ENCODE data around the gene MDC1.
A peak's percentile ranks its signal among the peaks of the same experiment; 100 is the strongest.

- TF ChIP-seq CTCF (IDR thresholded peaks at IDR 0.05 in 8 of 11, conservative IDR thresholded peaks at IDR 0.05 in 3 of 11) (peak in 1 of 11 experiments; percentile 2), POLR2A (IDR thresholded peaks at IDR 0.05) (peak in 1 of 3 donors; percentile 34), POLR2AphosphoS5 (IDR thresholded peaks at IDR 0.05) (no peak)
Measured at GRCh38 chr6:30743099-30744053, 26.3 kb upstream of the MDC1 start.

Data from spleen (tissue), 7 donors.